ENCODE results near the gene ZBTB21. TPM values are rescaled to one million over a fixed set of nuclear protein-coding genes. Genes with fewer than 3 reads are reported as not detected.

Gene ZBTB21
- total and polyA plus RNA-seq, 2 of the 8 experiments (the other 6 are each of a cell fraction or from before 2014, with no cell fraction given), result 3.9 to 17.8 TPM

- peak; percentile 43; the same call in 1 of the 2 replicates for TF ChIP-seq SUZ12 (IDR thresholded peaks at IDR 0.05; ENCODE audit: low read length)
- 0 out of 2 replicates have a peak, but pooled peaks have one; percentile 24 for TF ChIP-seq GABPA (IDR thresholded peaks at IDR 0.05; ENCODE audit: borderline replicate concordance, insufficient read depth, low read length)
- no peak for TF ChIP-seq SRF (IDR thresholded peaks at IDR 0.05; ENCODE audit: low read depth, low read length)
- TF ChIP-seq RNF2 (IDR thresholded peaks at IDR 0.05; ENCODE audit: borderline replicate concordance, low read depth, low read length, missing control alignments, poor library complexity, severe bottlenecking), result peak; percentile 43
- TF ChIP-seq POLR2A (IDR thresholded peaks at IDR 0.05; ENCODE audit: control extremely low read depth in 1 of 2, low read depth in 2 of 2, low read length in 2 of 2), result no peak; a peak in 1 of 3 replicates
- TF ChIP-seq SAP30 (IDR thresholded peaks at IDR 0.05; ENCODE audit: insufficient read depth, insufficient replicate concordance, low read length), result no peak
- TF ChIP-seq BACH1 (IDR thresholded peaks at IDR 0.05; ENCODE audit: low read length), result no peak; the same call in 1 of the 2 replicates
- no peak for TF ChIP-seq CHD1 (IDR thresholded peaks at IDR 0.05; ENCODE audit: low read depth, low read length)
- TF ChIP-seq GTF2F1 (IDR thresholded peaks at IDR 0.05; ENCODE audit: borderline replicate concordance, low read depth, low read length), result no peak
- no peak for TF ChIP-seq POU5F1 (IDR thresholded peaks at IDR 0.05; ENCODE audit: low read depth, low read length)
- TF ChIP-seq CTBP2 (IDR thresholded peaks at IDR 0.05; ENCODE audit: borderline replicate concordance, insufficient read depth, insufficient read length, low read length), result no peak
- 0 out of 4 replicates have a peak, but pooled peaks of 1 of the 2 experiments have one; percentile 25 for TF ChIP-seq SIN3A (conservative IDR thresholded peaks at IDR 0.05 in 1 of 2, IDR thresholded peaks at IDR 0.05 in 1 of 2; ENCODE audit: low read depth in 1 of 2, low read length in 2 of 2)
- peak; percentile 41; the same call in 1 of the 2 replicates for TF ChIP-seq TAF1 (IDR thresholded peaks at IDR 0.05; ENCODE audit: low read depth, low read length)
- TF ChIP-seq RBBP5 (IDR thresholded peaks at IDR 0.05; ENCODE audit: borderline replicate concordance, low read depth, low read length), result peak; percentile 47; the same call in 1 of the 2 replicates
- TF ChIP-seq ATF3 (IDR thresholded peaks at IDR 0.05; ENCODE audit: insufficient read depth, low read depth, low read length), result no peak
- TF ChIP-seq SIRT6 (IDR thresholded peaks at IDR 0.05; ENCODE audit: low read length), result no peak
- TF ChIP-seq RAD21 (IDR thresholded peaks at IDR 0.05 in 1 of 2, conservative IDR thresholded peaks at IDR 0.05 in 1 of 2; ENCODE audit: low read depth in 2 of 2, low read length in 2 of 2), result peak in 1 of 2 experiments; percentile 14; a peak in 1 of 4 replicates
- TF ChIP-seq TCF12 (IDR thresholded peaks at IDR 0.05; ENCODE audit: low read depth, low read length), result no peak
- peak; percentile 46 for TF ChIP-seq EZH2 (IDR thresholded peaks at IDR 0.05; ENCODE audit: low read depth, low read length, severe bottlenecking)
Measured at GRCh38 chr21:42010507-42011495, 641 bp upstream of the ZBTB21 start (continued).
